Measurements from ENCODE around the gene PTP4A1. TPM values are rescaled to one million over a fixed set of nuclear protein-coding genes. Genes with fewer than 3 reads are reported as not detected.

The PTP4A1 gene
- total and polyA plus RNA-seq, 2 of the 4 experiments (the other 2 are of a cell fraction): 31.2 to 53.1 TPM

GRCh38 chr6:63576147-63576772 is 4.0 kb downstream of the PTP4A1 start:
- H3K79me1 ChIP-seq (ENCODE audit: low read depth in 1 of 2, low read length in 2 of 2): peaks cover 11 to 17% of the 10 kb centered on the region in 2 experiments
- no peak overlapping the region for H2BK120ac ChIP-seq (ENCODE audit: low read depth, low read length)
- no peaks in the 10 kb centered on the region for H3K9me3 ChIP-seq (ENCODE audit: control insufficient read depth, insufficient read depth, low read length)
- H3K23ac ChIP-seq (ENCODE audit: low read depth, low read length): no peak overlapping the region
- H4K20me1 ChIP-seq (ENCODE audit: insufficient read depth, low read length): peaks cover 35% of the 10 kb centered on the region
- ChIA-PET CTCF (no interaction called here), POLR2A (ENCODE audit: unreplicated experiment) (no interaction called here)
- no peak overlapping the region for H3K4me3 ChIP-seq (ENCODE audit: insufficient read depth, low read depth, low read length)
- no TSS peak for BruUV-seq (replicated peaks)
- no peak overlapping the region for H3K4me2 ChIP-seq (ENCODE audit: low read depth, low read length)
- dilution Hi-C loops (cut with HindIII; ENCODE audit: low sequenced_read_pairs, unreplicated experiment): no loop called here
- H2BK20ac ChIP-seq (ENCODE audit: low read depth, low read length): no peak overlapping the region
- no peak overlapping the region for H3K4ac ChIP-seq (ENCODE audit: low read depth, low read length)
- no peak overlapping the region for H3K9ac ChIP-seq (ENCODE audit: low read depth, low read length)
- intact Hi-C loops (cut with micrococcal nuclease): loop anchor here (10.0 kb wide), 1 partner anchor 121 kb away; no protein-coding TSS in a partner anchor
- no peak overlapping the region for H3K14ac ChIP-seq (replicated peaks; ENCODE audit: low read depth, low read length)
- no peak overlapping the region for H2AFZ ChIP-seq (replicated peaks; ENCODE audit: low read length, poor library complexity)
- H2AK5ac ChIP-seq (ENCODE audit: low read depth, low read length): no peak overlapping the region
- H3K27me3 ChIP-seq (ENCODE audit: control insufficient read depth, insufficient read depth, low read length): no peaks in the 10 kb centered on the region
- H2BK5ac ChIP-seq (ENCODE audit: low read depth, low read length, poor library complexity, severe bottlenecking): no peak overlapping the region
- ATAC-seq (ENCODE audit: low read depth): no peak
- no peak overlapping the region for H3K27ac ChIP-seq (ENCODE audit: insufficient read depth, low read length)
- H3K36me3 ChIP-seq (ENCODE audit: control insufficient read depth, insufficient read depth, low read length): peaks cover 33% of the 10 kb centered on the region
- no peaks in the 10 kb centered on the region for H3K9me1 ChIP-seq (ENCODE audit: insufficient read depth, low read length)
- no peak overlapping the region for H4K5ac ChIP-seq (ENCODE audit: low read depth, low read length)
- no peak overlapping the region for H2BK15ac ChIP-seq (ENCODE audit: low read depth, low read length)
- TF ChIP-seq, protein P1, sequence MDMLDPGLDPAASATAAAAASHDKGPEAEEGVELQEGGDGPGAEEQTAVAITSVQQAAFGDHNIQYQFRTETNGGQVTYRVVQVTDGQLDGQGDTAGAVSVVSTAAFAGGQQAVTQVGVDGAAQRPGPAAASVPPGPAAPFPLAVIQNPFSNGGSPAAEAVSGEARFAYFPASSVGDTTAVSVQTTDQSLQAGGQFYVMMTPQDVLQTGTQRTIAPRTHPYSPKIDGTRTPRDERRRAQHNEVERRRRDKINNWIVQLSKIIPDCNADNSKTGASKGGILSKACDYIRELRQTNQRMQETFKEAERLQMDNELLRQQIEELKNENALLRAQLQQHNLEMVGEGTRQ (IDR thresholded peaks at IDR 0.05; ENCODE audit: low read depth, low read length): no peak
- TF ChIP-seq, protein P2, sequence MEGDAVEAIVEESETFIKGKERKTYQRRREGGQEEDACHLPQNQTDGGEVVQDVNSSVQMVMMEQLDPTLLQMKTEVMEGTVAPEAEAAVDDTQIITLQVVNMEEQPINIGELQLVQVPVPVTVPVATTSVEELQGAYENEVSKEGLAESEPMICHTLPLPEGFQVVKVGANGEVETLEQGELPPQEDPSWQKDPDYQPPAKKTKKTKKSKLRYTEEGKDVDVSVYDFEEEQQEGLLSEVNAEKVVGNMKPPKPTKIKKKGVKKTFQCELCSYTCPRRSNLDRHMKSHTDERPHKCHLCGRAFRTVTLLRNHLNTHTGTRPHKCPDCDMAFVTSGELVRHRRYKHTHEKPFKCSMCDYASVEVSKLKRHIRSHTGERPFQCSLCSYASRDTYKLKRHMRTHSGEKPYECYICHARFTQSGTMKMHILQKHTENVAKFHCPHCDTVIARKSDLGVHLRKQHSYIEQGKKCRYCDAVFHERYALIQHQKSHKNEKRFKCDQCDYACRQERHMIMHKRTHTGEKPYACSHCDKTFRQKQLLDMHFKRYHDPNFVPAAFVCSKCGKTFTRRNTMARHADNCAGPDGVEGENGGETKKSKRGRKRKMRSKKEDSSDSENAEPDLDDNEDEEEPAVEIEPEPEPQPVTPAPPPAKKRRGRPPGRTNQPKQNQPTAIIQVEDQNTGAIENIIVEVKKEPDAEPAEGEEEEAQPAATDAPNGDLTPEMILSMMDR (conservative IDR thresholded peaks at IDR 0.05; ENCODE audit: low read depth, low read length): no peak
- TF ChIP-seq MXI1 (IDR thresholded peaks at IDR 0.05; ENCODE audit: borderline replicate concordance, low read depth, low read length): no peak
- TF ChIP-seq CEBPB (IDR thresholded peaks at IDR 0.05; ENCODE audit: low read depth, low read length): no peak
- no peak for TF ChIP-seq CHD1 (IDR thresholded peaks at IDR 0.05; ENCODE audit: low read depth, low read length)
- TF ChIP-seq RCOR1 (IDR thresholded peaks at IDR 0.05; ENCODE audit: insufficient replicate concordance, low read length): no peak
- no peak for TF ChIP-seq MAFK (IDR thresholded peaks at IDR 0.05; ENCODE audit: low read depth, low read length)
- TF ChIP-seq RAD21 (IDR thresholded peaks at IDR 0.05; ENCODE audit: low read length): no peak
- TF ChIP-seq FOS (IDR thresholded peaks at IDR 0.05; ENCODE audit: low read depth, low read length): no peak
- TF ChIP-seq SMC3 (IDR thresholded peaks at IDR 0.05; ENCODE audit: low read depth, low read length): no peak
- TF ChIP-seq, protein P3, sequence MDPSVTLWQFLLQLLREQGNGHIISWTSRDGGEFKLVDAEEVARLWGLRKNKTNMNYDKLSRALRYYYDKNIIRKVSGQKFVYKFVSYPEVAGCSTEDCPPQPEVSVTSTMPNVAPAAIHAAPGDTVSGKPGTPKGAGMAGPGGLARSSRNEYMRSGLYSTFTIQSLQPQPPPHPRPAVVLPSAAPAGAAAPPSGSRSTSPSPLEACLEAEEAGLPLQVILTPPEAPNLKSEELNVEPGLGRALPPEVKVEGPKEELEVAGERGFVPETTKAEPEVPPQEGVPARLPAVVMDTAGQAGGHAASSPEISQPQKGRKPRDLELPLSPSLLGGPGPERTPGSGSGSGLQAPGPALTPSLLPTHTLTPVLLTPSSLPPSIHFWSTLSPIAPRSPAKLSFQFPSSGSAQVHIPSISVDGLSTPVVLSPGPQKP (IDR thresholded peaks at IDR 0.05; ENCODE audit: borderline replicate concordance, low read depth, low read length): no peak
- TF ChIP-seq MAZ (IDR thresholded peaks at IDR 0.05; ENCODE audit: borderline replicate concordance, low read depth, low read length): no peak
- TF ChIP-seq RFX5 (IDR thresholded peaks at IDR 0.05; ENCODE audit: low read depth, low read length): no peak
- no peaks in the 10 kb centered on the region for H3K4me1 ChIP-seq (ENCODE audit: control insufficient read depth, insufficient read depth, low read length)
- H4K8ac ChIP-seq (ENCODE audit: low read depth in 2 of 2, low read length in 2 of 2): no peak overlapping the region
- H3K56ac ChIP-seq (ENCODE audit: extremely low read depth, insufficient read depth, low read length): no peak overlapping the region
- no peak for DNase-seq
- no peak overlapping the region for H4K91ac ChIP-seq (ENCODE audit: insufficient read depth, low read depth, low read length)
- no peak overlapping the region for H3K18ac ChIP-seq (ENCODE audit: low read depth, low read length)
- no peak overlapping the region for H2AK9ac ChIP-seq (replicated peaks; ENCODE audit: low read depth, low read length, poor library complexity)
- in situ Hi-C loops (cut with MboI; ENCODE audit: low sequenced_read_pairs): no loop called here
- no CpG with 5 or more reads among the region's 3 CpGs for WGBS, 2 experiments (ENCODE audit: extremely low coverage in 2 of 2, insufficient read length in 1 of 2)
